ENCODE measurements around the gene PHOX2B. TPM values are rescaled to one million over a fixed set of nuclear protein-coding genes. Genes with fewer than 3 reads are reported as not detected.

Gene PHOX2B
- total and polyA plus RNA-seq, 3 donors from 2014 or later: 0.16 to 0.20 TPM; not detected in 1

Small RNA genes within 50 kb of the gene (small RNA-seq; reads per million reads assigned to genes)
- 0 reads per million in 2 donors for gene RNU1-49P

Other genes with a start within 250 kb of the PHOX2B start
- gene LIMCH1, start 210.6 kb downstream of the PHOX2B start, total RNA-seq: 10 to 100 TPM; 14.0 to 18.6 TPM
- 20.9 TPM for gene LIMCH1, start 210.6 kb downstream of the PHOX2B start, polyA plus RNA-seq (ENCODE audit: insufficient read depth, low read depth, low replicate concordance)
- 10 to 100 TPM; 42.1 to 47.0 TPM for gene TMEM33, start 186.7 kb upstream of the PHOX2B start, total RNA-seq
- gene TMEM33, start 186.7 kb upstream of the PHOX2B start, polyA plus RNA-seq (ENCODE audit: insufficient read depth, low read depth, low replicate concordance): 26.6 TPM
- gene DCAF4L1, start 233.0 kb upstream of the PHOX2B start, total RNA-seq: 10 to 100 TPM; 57.9 to 65.3 TPM
- 33.6 TPM for gene DCAF4L1, start 233.0 kb upstream of the PHOX2B start, polyA plus RNA-seq (ENCODE audit: insufficient read depth, low read depth, low replicate concordance)
- gene SLC30A9, start 241.8 kb upstream of the PHOX2B start, total RNA-seq: 10 to 100 TPM; 52.0 to 54.3 TPM
- gene SLC30A9, start 241.8 kb upstream of the PHOX2B start, polyA plus RNA-seq (ENCODE audit: insufficient read depth, low read depth, low replicate concordance): 29.7 TPM